HG03139 (cell line): ENCODE measurements around the gene MYO1H.

Source experiments
- ATAC-seq: cut with Tn5 transposase; IDR thresholded peaks from one replicate; pipeline ENCODE4 v1.9.1; 2021; ENCODE audit not compliant: unreplicated experiment

The MYO1H gene

DNA sequence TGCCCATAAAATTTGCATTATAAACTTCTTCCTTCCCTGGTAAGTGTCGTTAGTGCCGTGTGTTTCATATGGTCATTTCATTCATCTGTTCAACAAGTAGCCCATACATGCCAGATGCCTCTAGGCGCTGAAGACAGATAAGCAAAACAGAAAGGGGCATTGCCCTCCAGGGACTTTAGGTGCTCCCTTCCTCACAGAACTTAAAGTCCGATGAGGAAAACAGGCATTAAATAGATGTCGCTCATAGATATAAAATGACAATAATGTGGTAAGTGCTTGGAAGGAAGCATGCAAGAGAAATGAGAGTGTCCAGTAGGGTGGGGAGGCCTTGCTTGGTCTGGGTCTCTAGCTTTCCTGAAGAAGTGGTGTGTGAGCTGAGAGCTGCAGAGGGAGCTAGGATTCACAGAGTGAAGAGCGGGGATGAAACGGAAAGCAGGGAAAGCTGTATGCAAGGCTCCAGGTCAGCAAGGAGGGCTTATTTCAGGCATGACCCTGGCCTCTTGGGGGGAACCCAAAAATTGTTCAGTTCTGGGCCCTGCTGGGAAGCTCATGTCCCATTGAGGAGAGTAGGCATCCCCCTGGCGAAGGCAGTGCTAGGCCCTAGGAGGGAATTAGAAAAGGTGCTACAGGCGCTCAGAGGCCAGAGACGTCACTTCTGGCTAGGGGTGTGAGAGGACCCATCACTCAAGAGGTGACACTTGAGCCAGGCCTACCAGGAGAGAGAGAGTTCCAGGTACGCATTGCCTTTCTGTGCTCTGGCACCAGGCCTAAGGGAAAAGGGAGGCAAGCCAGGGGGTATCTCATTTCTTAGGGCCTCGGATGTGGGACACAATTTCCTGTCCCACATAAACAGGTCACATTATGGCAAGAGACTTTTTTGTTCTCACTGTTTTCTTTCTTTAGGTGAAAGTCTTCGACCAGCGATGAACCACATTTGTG is 141.6 kb downstream of the MYO1H start:
- ATAC-seq: no peak

DNA sequence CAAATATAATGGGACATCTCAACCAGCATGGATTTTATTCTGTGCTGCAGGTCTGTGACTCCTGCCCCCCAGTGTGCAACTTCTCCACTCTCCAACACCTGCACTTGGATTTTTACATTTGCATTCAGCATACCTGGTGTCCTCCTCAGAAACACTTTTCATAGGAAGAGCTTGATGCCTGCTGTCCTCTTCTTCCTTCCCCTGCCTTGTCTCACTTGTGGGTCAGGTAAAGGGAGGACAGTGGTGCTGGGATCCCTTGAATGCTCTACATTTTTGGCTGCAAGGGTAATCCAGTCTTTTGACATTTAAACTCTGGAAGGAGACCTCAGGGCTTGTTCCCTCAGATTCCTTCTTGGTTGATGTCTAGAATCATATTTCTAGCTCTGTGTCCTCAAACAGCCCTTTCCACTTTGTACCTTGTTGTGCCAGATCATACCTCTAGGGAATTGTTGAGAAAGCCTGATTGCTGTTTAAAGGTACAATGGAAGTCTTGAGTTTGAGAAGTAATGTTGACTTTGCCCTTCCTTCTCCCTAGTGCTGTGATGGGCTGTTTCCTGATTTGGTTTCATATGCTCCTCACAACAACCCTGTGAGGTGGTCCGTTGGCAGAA is 142.4 kb downstream of the MYO1H start:
- no peak for ATAC-seq

DNA sequence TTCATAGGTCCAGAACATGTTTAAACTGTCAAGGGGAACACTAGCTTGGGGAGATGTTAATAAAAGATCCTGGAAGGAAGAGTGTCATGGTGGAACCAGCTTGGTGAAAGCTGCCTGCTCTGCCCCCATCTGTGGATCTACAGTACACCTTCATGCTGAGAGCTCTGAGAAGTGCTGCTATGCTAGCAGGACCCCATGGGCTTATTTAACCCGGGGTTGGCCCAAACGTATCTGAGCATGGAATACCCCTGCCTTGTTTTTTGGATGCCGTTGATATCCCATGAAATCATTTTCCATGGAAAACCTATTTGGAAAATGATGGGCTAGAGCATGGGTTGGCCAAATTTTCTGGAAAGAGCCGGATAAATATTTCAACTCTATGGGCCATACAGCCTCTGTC is 144.0 kb downstream of the MYO1H start:
- no peak for ATAC-seq

DNA sequence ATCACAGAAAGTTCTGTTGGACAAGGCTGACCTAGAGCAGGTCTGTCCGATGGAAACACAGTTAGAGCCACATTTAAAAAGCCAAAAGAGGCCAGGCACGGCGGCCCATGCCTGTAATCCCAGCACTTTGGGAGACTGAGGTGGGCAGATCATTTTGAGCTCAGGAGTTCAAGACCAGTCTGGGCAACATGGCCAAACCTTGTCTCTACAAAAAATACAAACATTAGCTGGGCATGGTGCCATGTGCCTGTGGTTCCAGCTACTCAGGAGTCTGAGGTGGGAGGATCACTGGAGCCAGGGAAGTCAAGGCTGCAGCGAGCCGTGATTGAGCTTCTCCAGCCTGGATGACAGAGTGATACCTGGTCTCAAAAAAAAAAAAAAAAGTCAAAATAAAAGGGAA is 144.7 kb downstream of the MYO1H start:
- no peak for ATAC-seq

DNA sequence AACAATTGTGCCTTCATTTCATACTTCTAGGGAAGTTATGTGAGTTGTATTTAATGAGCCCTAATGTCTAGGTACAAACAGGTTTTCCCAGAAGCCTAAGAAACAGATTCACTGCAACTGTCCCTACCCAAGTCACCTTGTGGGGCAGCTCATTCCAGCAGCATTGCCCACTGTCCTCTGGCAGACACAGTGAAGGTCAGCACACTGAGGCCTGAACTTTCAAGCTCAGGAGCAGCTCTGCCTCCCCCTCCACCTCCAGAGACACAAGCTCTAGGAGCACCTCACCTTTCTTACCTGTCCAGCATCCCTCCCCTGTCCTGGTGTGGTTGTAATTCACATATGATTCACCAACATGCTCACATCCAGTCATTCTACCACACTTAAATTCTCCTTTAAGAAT is 145.4 kb downstream of the MYO1H start:
- no peak for ATAC-seq

DNA sequence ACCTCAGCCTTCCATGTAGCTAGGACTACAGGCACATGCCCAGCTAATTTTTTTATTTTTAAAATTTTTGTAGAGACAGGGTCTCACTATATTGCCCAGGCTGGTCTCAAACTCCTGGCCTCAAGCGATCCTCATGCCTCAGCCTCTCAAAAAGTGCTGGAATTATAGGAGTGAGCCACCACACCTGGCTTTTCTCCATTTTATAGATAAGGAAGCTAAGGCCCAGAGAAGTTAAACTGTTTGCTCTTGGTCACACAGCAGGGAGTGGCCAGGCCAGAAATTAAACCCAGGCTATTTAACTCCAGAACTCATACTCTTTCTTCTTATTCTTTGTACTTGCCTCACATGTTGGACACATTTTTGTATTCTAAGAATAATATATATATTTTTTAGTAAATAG is 146.2 kb downstream of the MYO1H start:
- no peak for ATAC-seq

DNA sequence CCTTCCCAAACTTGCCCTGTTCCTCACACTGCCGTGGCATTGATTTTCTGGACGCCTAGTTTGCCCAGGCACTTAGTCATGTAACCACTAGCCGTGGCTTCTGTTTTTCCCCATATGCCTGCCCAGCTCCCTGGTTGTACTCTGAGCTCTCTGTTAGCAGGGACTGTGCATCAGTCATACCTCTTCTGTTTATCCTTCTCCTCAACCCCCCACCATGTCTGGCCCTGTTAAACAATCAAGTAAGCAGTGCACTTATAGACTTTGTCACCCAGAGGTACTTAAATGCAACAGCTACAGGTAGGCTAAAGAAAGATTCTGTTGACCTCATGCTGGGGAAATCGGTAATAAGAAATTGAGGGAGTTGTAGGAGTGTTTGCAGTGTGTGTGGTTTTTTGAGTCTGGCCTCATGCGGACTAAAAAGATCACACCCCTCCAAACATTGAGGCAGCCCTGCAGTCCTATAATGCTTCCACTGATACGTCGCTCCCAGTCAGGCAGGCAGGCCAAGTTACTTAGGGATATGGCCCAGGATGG is 146.7 kb downstream of the MYO1H start:
- no peak for ATAC-seq

DNA sequence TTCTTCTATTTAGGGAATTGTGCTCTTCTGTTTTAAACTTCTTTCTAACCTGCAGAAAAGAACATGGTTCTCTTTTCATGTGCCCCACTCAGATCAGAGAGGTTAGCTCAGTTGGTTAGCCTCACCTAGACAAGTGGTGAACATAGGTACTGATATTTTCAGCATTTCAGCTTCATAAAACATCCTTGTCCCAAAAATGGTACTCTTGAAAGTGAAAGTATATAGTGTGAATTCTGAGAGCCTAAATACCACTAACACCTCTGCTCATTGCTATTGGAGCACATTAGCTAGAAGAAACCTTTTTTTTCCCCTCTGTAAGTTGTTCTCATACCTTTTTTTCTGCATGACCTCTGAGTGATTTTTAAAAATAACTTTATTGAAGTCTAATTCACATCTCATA is 147.3 kb downstream of the MYO1H start:
- ATAC-seq: no peak

DNA sequence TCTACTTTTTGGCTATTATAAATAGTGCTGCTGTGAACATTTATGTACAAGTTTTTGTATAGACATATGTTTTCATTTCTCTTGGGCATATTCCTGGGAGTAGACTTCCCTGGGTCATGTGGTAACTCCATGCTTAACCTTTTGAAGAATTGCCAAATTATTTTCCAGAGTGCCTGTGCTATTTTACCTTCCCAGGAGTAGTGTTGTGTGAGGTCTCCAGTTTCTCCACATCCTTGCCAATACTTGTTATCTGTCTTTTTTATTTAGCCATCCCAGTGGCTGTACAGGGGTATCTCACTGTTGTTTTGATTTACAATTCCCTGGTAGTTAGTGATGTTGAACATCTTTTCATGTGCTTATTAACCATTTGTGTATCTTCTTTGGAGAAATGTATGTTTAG is 148.6 kb downstream of the MYO1H start:
- ATAC-seq: no peak

DNA sequence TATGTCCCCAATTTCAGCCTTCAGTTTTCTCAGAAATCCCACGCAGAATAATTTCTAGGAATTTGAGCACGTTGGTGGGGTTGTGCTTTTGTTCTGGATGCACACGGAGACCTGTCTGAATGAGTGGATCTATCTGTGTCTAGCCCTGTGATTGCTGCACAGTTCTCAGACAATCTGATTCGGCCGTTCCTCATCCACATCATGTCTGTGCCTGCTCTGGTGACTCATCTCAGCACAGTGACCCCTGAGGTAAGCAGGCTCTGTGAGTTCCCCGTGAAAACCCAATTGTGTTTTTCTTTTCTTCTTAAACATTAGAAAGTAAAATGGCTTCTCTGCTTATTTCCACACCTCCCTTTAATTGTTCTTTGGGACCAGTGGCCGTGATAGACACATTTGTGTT is 150.0 kb downstream of the MYO1H start:
- no peak for ATAC-seq
